ENCODE results near the gene SLC23A1. TPM values are rescaled to one million over a fixed set of nuclear protein-coding genes. Genes with fewer than 3 reads are reported as not detected.

Gene SLC23A1
- total RNA-seq, 1 experiment from 2014 or later = not detected

- DNase-seq = no peak
- Histone ChIP-seq H3K9me3 (no peaks in the 10 kb centered on the region), H3K4me3 (no peak overlapping the region), H3K36me3 (no peaks in the 10 kb centered on the region), H3K27me3 (no peaks in the 10 kb centered on the region)
Measured at GRCh38 chr5:139384591-139385051, 1.5 kb upstream of the SLC23A1 start.

- Histone ChIP-seq H3K27me3 (no peaks in the 10 kb centered on the region), H3K4me3 (no peak overlapping the region), H3K36me3 (no peaks in the 10 kb centered on the region), H3K9me3 (no peaks in the 10 kb centered on the region)
- DNase-seq = no peak
Measured at GRCh38 chr5:139383993-139384590, 995 bp upstream of the SLC23A1 start.

- H3K4me3 ChIP-seq = no peak overlapping the region
Measured at GRCh38 chr5:139382807-139383206, 290 bp downstream of the SLC23A1 start.

GRCh38 chr5:139381837-139382761 is 998 bp downstream of the SLC23A1 start:
- Histone ChIP-seq H3K9me3 (no peaks in the 10 kb centered on the region), H3K27me3 (no peaks in the 10 kb centered on the region), H3K36me3 (peaks cover 10% of the 10 kb centered on the region), H3K4me3 (no peak overlapping the region)
- no peak for DNase-seq

More at GRCh38 chr5:139382807-139383206, 290 bp downstream of the SLC23A1 start:
- no peak for DNase-seq
- Histone ChIP-seq H3K36me3 (peaks cover 3% of the 10 kb centered on the region), H3K9me3 (no peaks in the 10 kb centered on the region), H3K27me3 (no peaks in the 10 kb centered on the region)

GRCh38 chr5:139379626-139380449 is 3.3 kb downstream of the SLC23A1 start:
- Histone ChIP-seq H3K27me3 (no peaks in the 10 kb centered on the region), H3K4me3 (no peak overlapping the region), H3K9me3 (no peaks in the 10 kb centered on the region), H3K36me3 (peaks cover 18% of the 10 kb centered on the region)
- no peak for DNase-seq

- no peaks in the 10 kb centered on the region for H3K27me3 ChIP-seq
- no peaks in the 10 kb centered on the region for H3K9me3 ChIP-seq
- DNase-seq = no peak
- H3K4me3 ChIP-seq = no peak overlapping the region
- H3K36me3 ChIP-seq = peaks cover 24% of the 10 kb centered on the region
Measured at GRCh38 chr5:139378941-139379361, 4.1 kb downstream of the SLC23A1 start.

- H3K27me3 ChIP-seq = no peaks in the 10 kb centered on the region
- no peaks in the 10 kb centered on the region for H3K9me3 ChIP-seq
- H3K36me3 ChIP-seq = peaks cover 27% of the 10 kb centered on the region
- DNase-seq = no peak
- H3K4me3 ChIP-seq = no peak overlapping the region
Measured at GRCh38 chr5:139378101-139378825, 4.8 kb downstream of the SLC23A1 start.

GRCh38 chr5:139377226-139377625 is 5.9 kb downstream of the SLC23A1 start:
- H3K9me3 ChIP-seq = no peaks in the 10 kb centered on the region
- no peak overlapping the region for H3K4me3 ChIP-seq
- peaks cover 37% of the 10 kb centered on the region for H3K36me3 ChIP-seq
- no peak for DNase-seq
- H3K27me3 ChIP-seq = no peaks in the 10 kb centered on the region

- Histone ChIP-seq H3K9me3 (no peaks in the 10 kb centered on the region), H3K4me3 (no peak overlapping the region), H3K27me3 (no peaks in the 10 kb centered on the region), H3K36me3 (peaks cover 44% of the 10 kb centered on the region)
- no peak for DNase-seq
Measured at GRCh38 chr5:139376364-139376763, 6.7 kb downstream of the SLC23A1 start.

- DNase-seq = no peak
- H3K4me3 ChIP-seq = no peak overlapping the region
- H3K27me3 ChIP-seq = no peaks in the 10 kb centered on the region
- peaks cover 54% of the 10 kb centered on the region for H3K36me3 ChIP-seq
- H3K9me3 ChIP-seq = no peaks in the 10 kb centered on the region
Measured at GRCh38 chr5:139374909-139375308, 8.2 kb downstream of the SLC23A1 start.

GRCh38 chr5:139371482-139372435 is 11.3 kb downstream of the SLC23A1 start:
- Histone ChIP-seq H3K36me3 (peaks cover 74% of the 10 kb centered on the region), H3K4me3 (no peak overlapping the region), H3K9me3 (no peaks in the 10 kb centered on the region), H3K27me3 (no peaks in the 10 kb centered on the region)
- DNase-seq = peak; percentile 70

- DNase-seq = no peak
- Histone ChIP-seq H3K36me3 (peaks cover 82% of the 10 kb centered on the region), H3K9me3 (no peaks in the 10 kb centered on the region), H3K4me3 (no peak overlapping the region), H3K27me3 (no peaks in the 10 kb centered on the region)
Measured at GRCh38 chr5:139369181-139369580, 13.9 kb downstream of the SLC23A1 start.

GRCh38 chr5:139368613-139369012 is 14.5 kb downstream of the SLC23A1 start:
- no peak overlapping the region for H3K4me3 ChIP-seq
- DNase-seq = no peak
- no peaks in the 10 kb centered on the region for H3K9me3 ChIP-seq
- H3K36me3 ChIP-seq = peaks cover 88% of the 10 kb centered on the region
- no peaks in the 10 kb centered on the region for H3K27me3 ChIP-seq

GRCh38 chr5:139364466-139364865 is 18.6 kb downstream of the SLC23A1 start:
- Histone ChIP-seq H3K27me3 (no peaks in the 10 kb centered on the region), H3K4me3 (no peak overlapping the region), H3K9me3 (no peaks in the 10 kb centered on the region), H3K36me3 (peaks cover 71% of the 10 kb centered on the region)
- no peak for DNase-seq

GRCh38 chr5:139363937-139364336 is 19.2 kb downstream of the SLC23A1 start:
- no peak for DNase-seq
- no peaks in the 10 kb centered on the region for H3K27me3 ChIP-seq
- no peak overlapping the region for H3K4me3 ChIP-seq
- no peaks in the 10 kb centered on the region for H3K9me3 ChIP-seq
- H3K36me3 ChIP-seq = peaks cover 66% of the 10 kb centered on the region

Measured in MG63 (cell line).